Measurements from ENCODE around the gene ENTPD6. TPM values are rescaled to one million over a fixed set of nuclear protein-coding genes. Genes with fewer than 3 reads are reported as not detected.
A peak's percentile ranks its signal among the peaks of the same experiment; 100 is the strongest.

Gene ENTPD6
- total and polyA plus RNA-seq, 2 experiments from 2014 or later: 32.9 to 50.4 TPM

- H3F3A ChIP-seq (ENCODE audit: insufficient read depth): peaks cover 4% of the 10 kb centered on the region; the same call in 1 of the 2 replicates
- no peak overlapping the region for H3K27ac ChIP-seq
- H3K4me3 ChIP-seq: no peak overlapping the region
- 35 to 42% methylated on average over 2 of the region's 2 CpGs for WGBS, 2 experiments (ENCODE audit: low coverage in 1 of 2, low lambda C conversion rate in 2 of 2, missing lambda C conversion rate in 2 of 2)
- DNase-seq: no peak
- peaks cover 15% of the 10 kb centered on the region for H3K27me3 ChIP-seq (replicated peaks; ENCODE audit: insufficient read depth)
- no peaks in the 10 kb centered on the region for H4K20me1 ChIP-seq (ENCODE audit: insufficient read depth)
- no peak for TF ChIP-seq EZH2 (IDR thresholded peaks at IDR 0.05; ENCODE audit: insufficient read depth, poor library complexity, severe bottlenecking)
- TF ChIP-seq EZH2phosphoT487 (IDR thresholded peaks at IDR 0.05; ENCODE audit: insufficient read depth, low read depth): no peak
- no peak overlapping the region for H3K9ac ChIP-seq
- no peak overlapping the region for H2AFZ ChIP-seq
- in situ Hi-C loops (cut with MboI): no loop called here
- H3K79me2 ChIP-seq (ENCODE audit: insufficient read depth): peaks cover 10% of the 10 kb centered on the region
- no peaks in the 10 kb centered on the region; the same call in 1 of the 2 replicates for H3K4me1 ChIP-seq (ENCODE audit: insufficient read depth)
- H3K36me3 ChIP-seq (ENCODE audit: low read depth): no peaks in the 10 kb centered on the region
- H3K9me2 ChIP-seq (ENCODE audit: insufficient read depth): no peaks in the 10 kb centered on the region
- no peak overlapping the region for H3K4me2 ChIP-seq (ENCODE audit: unreplicated experiment)
- no peaks in the 10 kb centered on the region for H3K9me3 ChIP-seq (ENCODE audit: low read depth)
Measured at GRCh38 chr20:25191689-25192088, 3.8 kb upstream of the ENTPD6 start.

- peaks cover 32% of the 10 kb centered on the region for H3K79me2 ChIP-seq (ENCODE audit: insufficient read depth)
- no peak overlapping the region for H3K9ac ChIP-seq
- no peak for TF ChIP-seq EZH2 (IDR thresholded peaks at IDR 0.05; ENCODE audit: insufficient read depth, poor library complexity, severe bottlenecking)
- TF ChIP-seq EZH2phosphoT487 (IDR thresholded peaks at IDR 0.05; ENCODE audit: insufficient read depth, low read depth): no peak
- H3K4me1 ChIP-seq (ENCODE audit: insufficient read depth): peaks cover 2% of the 10 kb centered on the region; the same call in 1 of the 2 replicates
- no peaks in the 10 kb centered on the region for H4K20me1 ChIP-seq (ENCODE audit: insufficient read depth)
- no peaks in the 10 kb centered on the region for H3K27me3 ChIP-seq (replicated peaks; ENCODE audit: insufficient read depth)
- peaks cover 4% of the 10 kb centered on the region; the same call in 1 of the 2 replicates for H3F3A ChIP-seq (ENCODE audit: insufficient read depth)
- H3K9me2 ChIP-seq (ENCODE audit: insufficient read depth): no peaks in the 10 kb centered on the region
- no peak overlapping the region for H2AFZ ChIP-seq
- no peak for DNase-seq
- no peaks in the 10 kb centered on the region for H3K9me3 ChIP-seq (ENCODE audit: low read depth)
- WGBS, 2 experiments (ENCODE audit: low coverage in 1 of 2, low lambda C conversion rate in 2 of 2, missing lambda C conversion rate in 2 of 2): 66 to 73% methylated on average over 2 of the region's 2 CpGs
- no peak overlapping the region for H3K4me3 ChIP-seq
- H3K36me3 ChIP-seq (ENCODE audit: low read depth): no peaks in the 10 kb centered on the region
- no peak overlapping the region for H3K4me2 ChIP-seq (ENCODE audit: unreplicated experiment)
- no peak overlapping the region for H3K27ac ChIP-seq
- in situ Hi-C loops (cut with MboI): no loop called here
Measured at GRCh38 chr20:25193843-25194242, 1.7 kb upstream of the ENTPD6 start.

GRCh38 chr20:25194333-25194972 is 1.1 kb upstream of the ENTPD6 start:
- no peaks in the 10 kb centered on the region for H3K9me2 ChIP-seq (ENCODE audit: insufficient read depth)
- in situ Hi-C loops (cut with MboI): no loop called here
- no peaks in the 10 kb centered on the region for H4K20me1 ChIP-seq (ENCODE audit: insufficient read depth)
- no peaks in the 10 kb centered on the region for H3K36me3 ChIP-seq (ENCODE audit: low read depth)
- H3K4me1 ChIP-seq (ENCODE audit: insufficient read depth): peaks cover 8% of the 10 kb centered on the region
- H3K9ac ChIP-seq: no peak overlapping the region
- H2AFZ ChIP-seq: peak overlapping the region; percentile 91; the same call in 1 of the 2 replicates
- DNase-seq: no peak
- H3K4me3 ChIP-seq: no peak overlapping the region
- H3K9me3 ChIP-seq (ENCODE audit: low read depth): no peaks in the 10 kb centered on the region
- H3K79me2 ChIP-seq (ENCODE audit: insufficient read depth): peaks cover 38% of the 10 kb centered on the region
- H3K4me2 ChIP-seq (ENCODE audit: unreplicated experiment): no peak overlapping the region
- TF ChIP-seq EZH2phosphoT487 (IDR thresholded peaks at IDR 0.05; ENCODE audit: insufficient read depth, low read depth): no peak
- no peak for TF ChIP-seq EZH2 (IDR thresholded peaks at IDR 0.05; ENCODE audit: insufficient read depth, poor library complexity, severe bottlenecking)
- no peak overlapping the region for H3K27ac ChIP-seq
- 88% methylated on average over 18 of the region's 18 CpGs for WGBS, 2 experiments (ENCODE audit: low coverage in 1 of 2, low lambda C conversion rate in 2 of 2, missing lambda C conversion rate in 2 of 2)
- H3K27me3 ChIP-seq (replicated peaks; ENCODE audit: insufficient read depth): no peaks in the 10 kb centered on the region
- peaks cover 8% of the 10 kb centered on the region; the same call in 1 of the 2 replicates for H3F3A ChIP-seq (ENCODE audit: insufficient read depth)

GRCh38 chr20:25195962-25196785 is 662 bp downstream of the ENTPD6 start:
- Histone ChIP-seq H3K9ac (peak overlapping the region; percentile 91), H3F3A (ENCODE audit: insufficient read depth) (peaks cover 10% of the 10 kb centered on the region; the same call in 1 of the 2 replicates), H3K9me2 (ENCODE audit: insufficient read depth) (no peaks in the 10 kb centered on the region), H4K20me1 (ENCODE audit: insufficient read depth) (no peaks in the 10 kb centered on the region), H3K36me3 (ENCODE audit: low read depth) (no peaks in the 10 kb centered on the region), H3K79me2 (ENCODE audit: insufficient read depth) (peaks cover 55% of the 10 kb centered on the region), H3K9me3 (ENCODE audit: low read depth) (no peaks in the 10 kb centered on the region), H3K27ac (peak overlapping the region; percentile 22; the same call in 1 of the 2 replicates), H3K27me3 (replicated peaks; ENCODE audit: insufficient read depth) (no peaks in the 10 kb centered on the region), H3K4me2 (ENCODE audit: unreplicated experiment) (peak overlapping the region; percentile 92), H3K4me3 (peak overlapping the region; percentile 94), H3K4me1 (ENCODE audit: insufficient read depth) (peaks cover 19% of the 10 kb centered on the region), H2AFZ (peak overlapping the region; percentile 91)
- in situ Hi-C loops (cut with MboI): no loop called here
- DNase-seq: peak; percentile 29
- TF ChIP-seq EZH2 (IDR thresholded peaks at IDR 0.05; ENCODE audit: insufficient read depth, poor library complexity, severe bottlenecking) (no peak), EZH2phosphoT487 (IDR thresholded peaks at IDR 0.05; ENCODE audit: insufficient read depth, low read depth) (no peak)
- WGBS, 2 experiments (ENCODE audit: low coverage in 1 of 2, low lambda C conversion rate in 2 of 2, missing lambda C conversion rate in 2 of 2): 7 to 8% methylated on average over 34 to 36 of the region's 39 CpGs
